H1 (cell line): ENCODE data around the gene MEI1. TPM values are rescaled to one million over a fixed set of nuclear protein-coding genes. Genes with fewer than 3 reads are reported as not detected.

Experiments
- CTCF ChIA-PET: fragments of 300-600 bp; sonication (Branson Sonifier 250); formaldehyde crosslinking; loops from one replicate; lab custom pipeline; 2021; ENCODE audit not compliant: partially characterized antibody; lab: Charles Lee
- POLR2A ChIA-PET: fragments of 300-600 bp; sonication (Branson Sonifier 250); formaldehyde crosslinking; loops from one replicate; lab custom pipeline; 2021; ENCODE audit warnings: inconsistent platforms; ENCODE audit not compliant: partially characterized antibody; lab: Charles Lee
- DNase-seq, 2 experiments: peaks; one replicate each; pipeline versions ENCODE4 v3.0.0 to v3.0.0-alpha.2; 2010 to 2022; ENCODE audit warnings: low spot score in 2 of 2, low read depth in 1 of 2, mixed read lengths in 1 of 2
- FAIRE-seq: peaks from 2 replicates; lab custom pipeline; 2011; peaks lifted over from hg19 to GRCh38; lab: Jason Lieb, UNC
- H2AFZ ChIP-seq: 2 replicates; pipeline ENCODE4 v1.8.1; 2012; ENCODE audit warnings: low read length, inconsistent platforms
- H2AK5ac ChIP-seq: 2 replicates; pipeline ENCODE4 v1.6.1; 2013; ENCODE audit warnings: low read depth, low read length
- H2BK120ac ChIP-seq: replicated peaks from 2 replicates; pipeline ENCODE3; 2013; ENCODE audit warnings: low read depth, low read length, inconsistent platforms
- H2BK12ac ChIP-seq: 2 replicates; pipeline ENCODE4 v1.6.1; 2013; ENCODE audit warnings: low read depth, low read length
- H2BK15ac ChIP-seq: 2 replicates; pipeline ENCODE4 v1.6.1; 2013; ENCODE audit warnings: low read length
- H2BK20ac ChIP-seq: 2 replicates; pipeline ENCODE4 v1.6.1; 2013; ENCODE audit warnings: low read length
- H2BK5ac ChIP-seq: 2 replicates; pipeline ENCODE4 v1.6.1; 2013; ENCODE audit warnings: low read depth, low read length
- H3K14ac ChIP-seq: 2 replicates; pipeline ENCODE4 v1.6.1; 2013; ENCODE audit warnings: inconsistent platforms; ENCODE audit not compliant: insufficient read length
- H3K18ac ChIP-seq: 2 replicates; pipeline ENCODE4 v1.6.1; 2013; ENCODE audit warnings: low read length; ENCODE audit errors: extremely low read depth
- H3K23ac ChIP-seq: 2 replicates; pipeline ENCODE4 v1.6.1; 2013; ENCODE audit warnings: inconsistent platforms; ENCODE audit not compliant: insufficient read length
- H3K23me2 ChIP-seq: 2 replicates; pipeline ENCODE4 v1.6.1; 2013; ENCODE audit warnings: low read depth, low read length
- H3K27ac ChIP-seq: 2 replicates; pipeline ENCODE4 v1.6.1; 2011; ENCODE audit warnings: low read depth, low read length, inconsistent platforms
- H3K27me3 ChIP-seq, 4 experiments: replicated peaks in 1 of 4; 1 replicate in 1 of 4; 2 replicates in 3 of 4; pipeline versions ENCODE4 v1.6.1 to v1.8.1; 2011 to 2013; ENCODE audit warnings: low read length in 3 of 4, mild to moderate bottlenecking in 3 of 4, inconsistent platforms in 2 of 4, mixed read lengths in 2 of 4, moderate library complexity in 1 of 4; ENCODE audit not compliant: control insufficient read depth in 3 of 4, insufficient read depth in 3 of 4; ENCODE audit errors: extremely low read depth in 1 of 4
- H3K36me3 ChIP-seq, 4 experiments: 2 replicates each; pipeline versions ENCODE4 v1.6.1 to v1.8.1; 2011 to 2013; ENCODE audit warnings: mild to moderate bottlenecking in 4 of 4, low read length in 3 of 4, moderate library complexity in 2 of 4, control low read depth in 1 of 4, inconsistent platforms in 1 of 4; ENCODE audit not compliant: insufficient read depth in 4 of 4, control insufficient read depth in 2 of 4
- H3K4ac ChIP-seq: replicated peaks from 2 replicates; pipeline ENCODE3; 2013; ENCODE audit warnings: low read length, low read depth, mixed read lengths, inconsistent platforms; ENCODE audit not compliant: insufficient read length
- H3K4me1 ChIP-seq, 4 experiments: replicated peaks in 1 of 4; 1 replicate in 1 of 4; 2 replicates in 3 of 4; pipeline versions ENCODE4 v1.6.1 to v1.8.1; 2011 to 2013; ENCODE audit warnings: low read length in 3 of 4, inconsistent platforms in 2 of 4, mixed read lengths in 1 of 4; ENCODE audit not compliant: insufficient read depth in 4 of 4, control insufficient read depth in 3 of 4
- H3K4me2 ChIP-seq, 2 experiments: 2 replicates each; pipeline versions ENCODE4 v1.6.1 to v1.8.1; 2011 to 2013; ENCODE audit warnings: low read depth in 2 of 2, low read length in 2 of 2, control low read depth in 1 of 2, inconsistent platforms in 1 of 2, mild to moderate bottlenecking in 1 of 2; ENCODE audit not compliant: insufficient read depth in 1 of 2
- H3K4me3 ChIP-seq, 4 experiments: fragments of 200-600, 300-600 bp in 1 of 4; sonication (generic), shearing (Covaris generic), sonication (Bioruptor Twin) in 1 of 4; 2 replicates each; pipeline versions ENCODE4 v1.5.1 to v1.8.1; 2011 to 2016; ENCODE audit warnings: low read length in 4 of 4, low read depth in 3 of 4, control low read depth in 2 of 4, inconsistent platforms in 2 of 4, mild to moderate bottlenecking in 2 of 4, mixed read lengths in 1 of 4, moderate library complexity in 1 of 4; ENCODE audit not compliant: insufficient read depth in 2 of 4; ENCODE audit errors: extremely low read depth in 1 of 4
- H3K56ac ChIP-seq: replicated peaks from 2 replicates; pipeline ENCODE3; 2013; ENCODE audit warnings: low read depth, mild to moderate bottlenecking, mixed read lengths, low read length, inconsistent platforms; ENCODE audit not compliant: insufficient read length
- H3K79me1 ChIP-seq: 2 replicates; pipeline ENCODE4 v1.6.1; 2013; ENCODE audit warnings: low read depth, low read length, control low read depth
- H3K79me2 ChIP-seq, 2 experiments: 2 replicates each; pipeline versions ENCODE4 v1.6.1 to v1.8.1; 2012 to 2013; ENCODE audit warnings: low read length in 2 of 2, mild to moderate bottlenecking in 2 of 2, inconsistent platforms in 1 of 2; ENCODE audit not compliant: insufficient read depth in 2 of 2, control insufficient read depth in 1 of 2
- H3K9ac ChIP-seq, 4 experiments: replicated peaks in 1 of 4; 1 replicate in 1 of 4; 2 replicates in 3 of 4; pipeline versions ENCODE4 v1.6.1 to v1.8.1; 2011 to 2013; ENCODE audit warnings: low read depth in 3 of 4, low read length in 3 of 4, control low read depth in 2 of 4, mild to moderate bottlenecking in 2 of 4, moderate library complexity in 2 of 4, inconsistent platforms in 1 of 4; ENCODE audit errors: extremely low read depth in 1 of 4
- H3K9me3 ChIP-seq, 2 experiments: 2 replicates each; pipeline versions ENCODE4 v1.6.1 to v1.8.1; 2012 to 2013; ENCODE audit warnings: mild to moderate bottlenecking in 2 of 2, moderate library complexity in 2 of 2, control low read depth in 1 of 2, inconsistent platforms in 1 of 2, low read depth in 1 of 2, low read length in 1 of 2, mixed read lengths in 1 of 2; ENCODE audit not compliant: insufficient read depth in 2 of 2
- H4K20me1 ChIP-seq, 2 experiments: replicated peaks in 1 of 2; 2 replicates each; pipeline versions ENCODE3 to v1.8.1; 2011 to 2013; ENCODE audit warnings: inconsistent platforms in 2 of 2, low read length in 2 of 2, mild to moderate bottlenecking in 1 of 2; ENCODE audit not compliant: insufficient read depth in 2 of 2, control insufficient read depth in 1 of 2
- H4K5ac ChIP-seq: 2 replicates; pipeline ENCODE4 v1.6.1; 2013; ENCODE audit warnings: low read length, low read depth, mixed read lengths, inconsistent platforms; ENCODE audit not compliant: insufficient read length
- H4K8ac ChIP-seq: 2 replicates; pipeline ENCODE4 v1.8.0; 2013; ENCODE audit warnings: mild to moderate bottlenecking, moderate library complexity, low read length, inconsistent platforms; ENCODE audit not compliant: insufficient read depth; ENCODE audit errors: extremely low read depth
- H4K91ac ChIP-seq: replicated peaks from 2 replicates; pipeline ENCODE3; 2013; ENCODE audit warnings: low read length, mixed read lengths, inconsistent platforms; ENCODE audit not compliant: insufficient read length
- WGBS, 2 experiments: shearing (Covaris generic) in 1 of 2; methylation state at CpG; one replicate each; pipeline versions ENCODE4 v1.1.6 to v1.1.7; 2013 to 2015; ENCODE audit warnings: low lambda C conversion rate in 2 of 2, mixed read lengths in 2 of 2, inconsistent platforms in 1 of 2, low coverage in 1 of 2, missing lambda C conversion rate in 1 of 2; ENCODE audit not compliant: insufficient replicate concordance in 2 of 2, insufficient coverage in 1 of 2, insufficient read length in 1 of 2; ENCODE audit errors: extremely low coverage in 1 of 2, missing lambda C conversion rate in 1 of 2; 5-methylcytosine and 5-hydroxymethylcytosine counted together
- polyA plus RNA-seq, 7 experiments: library from polyadenylated mRNA; depleted of rRNA in 3 of 7; stranded (reverse) in 5 of 7; unstranded in 2 of 7; fragments of >200 nt in 5 of 7; fragments of 200-250 nt in 2 of 7; gene quantifications; 1 replicate in 5 of 7; 2 replicates in 1 of 7; 4 replicates in 1 of 7; pipeline versions ENCODE4 v1.2.1 to v1.2.3, GENCODE V29; 2011 to 2013; ENCODE audit warnings: missing spikeins in 2 of 7, mixed read lengths in 2 of 7
- total RNA-seq: library from RNA; stranded (reverse); fragmentation: NEBNext Ultra II Directional; extraction: Animal tissue kit (Norgen Biotek cat#: 25700); gene quantifications from 2 replicates; pipeline ENCODE4 v1.2.1, GENCODE V29; 2021

MEI1 gene
- total and polyA plus RNA-seq, 2 of the 8 experiments (the other 6 are each of a cell fraction or from before 2014, with no cell fraction given), result 0.27 to 0.54 TPM

DNA sequence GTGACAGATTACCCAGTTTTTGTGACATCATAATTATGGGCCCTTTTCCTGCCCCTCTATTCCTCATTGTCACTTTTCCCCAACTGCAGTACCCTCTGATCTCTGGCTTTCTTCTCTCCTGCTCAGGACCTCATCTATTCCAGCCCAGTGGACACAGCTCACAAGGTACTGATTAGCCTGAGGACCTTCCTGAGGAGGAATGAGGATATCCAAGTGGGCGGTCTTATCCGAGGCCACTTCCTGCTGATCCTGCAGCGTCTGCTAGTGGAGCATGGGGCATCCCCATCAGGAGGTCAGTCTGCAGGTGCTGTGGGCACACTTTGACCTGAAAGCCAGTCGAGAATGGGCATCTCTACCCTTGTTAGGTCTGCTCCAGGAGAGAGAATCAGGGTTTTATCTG lies 76.7 kb downstream of the MEI1 start:
- Histone ChIP-seq H3K9ac (no peak overlapping the region), H2BK5ac (no peak overlapping the region), H3K4me3 (no peak overlapping the region), H3K23me2 (no peaks in the 10 kb centered on the region), H2BK15ac (no peak overlapping the region), H3K27me3 (no peaks in the 10 kb centered on the region), H2BK20ac (no peak overlapping the region), H3K56ac (no peak overlapping the region), H4K91ac (no peak overlapping the region), H3K36me3 (no peaks in the 10 kb centered on the region), H3K4ac (no peak overlapping the region), H4K8ac (no peak overlapping the region), H2BK120ac (no peak overlapping the region), H3K27ac (no peak overlapping the region), H3K9me3 (no peaks in the 10 kb centered on the region), H3K18ac (no peak overlapping the region), H3K14ac (no peak overlapping the region), H2AK5ac (no peak overlapping the region), H3K4me2 (no peak overlapping the region), H3K23ac (no peak overlapping the region), H2AFZ (peak overlapping the region; percentile 93), H3K4me1 (no peaks in the 10 kb centered on the region), H2BK12ac (0 out of 2 replicates have a peak overlapping the region, but pooled peaks have one; percentile 5), H4K5ac (no peak overlapping the region), H3K79me2 (no peaks in the 10 kb centered on the region), H4K20me1 (no peaks in the 10 kb centered on the region), H3K79me1 (no peaks in the 10 kb centered on the region)
- WGBS, 2 experiments, result 77% methylated on average over 4 of the region's 4 CpGs; no CpG with 5 or more reads in 1 of the 2 experiments
- no peak for FAIRE-seq
- ChIA-PET CTCF (interaction anchor here (1.0 to 4.2 kb wide), 5 partner anchors 10 to 79 kb away, joined by 3 to 22 read pairs (median 9); no protein-coding TSS in a partner anchor), POLR2A (interaction anchor here (3.1 kb wide), 1 partner anchor 25 kb away, joined by 10 read pairs; the partner anchor contains the start of gene CCDC134)
- no peak for DNase-seq
